Measurements from ENCODE around the gene CHST9. TPM values are rescaled to one million over a fixed set of nuclear protein-coding genes. Genes with fewer than 3 reads are reported as not detected.

Gene CHST9
- total RNA-seq, 1 donor from 2014 or later: 2.4 TPM

DNA sequence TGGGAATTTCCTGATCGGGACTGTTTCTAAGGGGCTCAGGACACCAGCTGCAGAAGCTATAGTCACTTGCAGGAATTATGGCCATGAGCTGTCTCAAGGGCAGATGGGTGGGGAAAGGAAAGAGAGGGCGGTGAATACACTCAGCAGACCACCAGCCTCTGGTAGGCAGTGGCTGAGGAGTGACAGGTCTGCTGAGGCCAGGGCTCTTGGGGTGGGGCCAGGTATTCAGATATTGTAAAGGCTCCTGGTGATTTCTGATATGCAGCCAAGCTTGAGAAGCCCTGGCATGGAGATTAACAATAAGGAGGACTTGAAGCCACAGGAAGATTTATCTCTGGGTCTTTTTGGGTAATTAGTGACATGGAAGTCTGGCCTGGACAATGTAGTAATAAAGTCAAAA, 174.3 kb downstream of the CHST9 start:
- Mint-ChIP-seq H3K36me3 (no peaks in the 10 kb centered on the region), H3K4me1 (peaks cover 7% of the 10 kb centered on the region), H3K27me3 (ENCODE audit: low read depth) (no peaks in the 10 kb centered on the region), H3K4me3 (no peak overlapping the region), H3K9me3 (no peaks in the 10 kb centered on the region), H3K27ac (no peak overlapping the region)
- no peak for TF ChIP-seq CTCF (IDR thresholded peaks at IDR 0.05; ENCODE audit: unreplicated experiment)
- no peak for DNase-seq (ENCODE audit: low spot score in 2 of 2, unreplicated experiment in 2 of 2)

DNA sequence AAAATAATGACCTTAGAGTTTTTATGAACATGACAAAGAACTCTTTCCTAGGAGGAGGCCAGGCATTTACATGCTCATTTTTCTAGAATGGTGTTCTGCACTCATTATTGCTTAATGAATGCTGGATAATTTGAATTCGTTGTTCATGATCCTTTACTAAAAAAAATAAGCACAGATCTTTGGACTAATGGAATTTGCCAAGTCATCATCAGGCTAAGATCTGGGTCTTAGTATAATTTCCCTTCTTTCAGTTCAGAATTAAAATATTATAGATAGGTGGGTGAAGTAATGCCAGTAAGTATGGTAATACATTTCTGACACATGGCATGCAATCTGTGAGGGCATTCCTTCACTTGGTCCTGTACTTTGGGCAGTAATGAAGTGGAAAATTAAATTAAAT, 175.8 kb downstream of the CHST9 start:
- Mint-ChIP-seq H3K36me3 (no peaks in the 10 kb centered on the region), H3K4me1 (peaks cover 7% of the 10 kb centered on the region), H3K4me3 (no peak overlapping the region), H3K9me3 (no peaks in the 10 kb centered on the region), H3K27ac (no peak overlapping the region), H3K27me3 (ENCODE audit: low read depth) (no peaks in the 10 kb centered on the region)
- TF ChIP-seq CTCF (IDR thresholded peaks at IDR 0.05; ENCODE audit: unreplicated experiment): no peak
- DNase-seq (ENCODE audit: low spot score in 2 of 2, unreplicated experiment in 2 of 2): no peak

DNA sequence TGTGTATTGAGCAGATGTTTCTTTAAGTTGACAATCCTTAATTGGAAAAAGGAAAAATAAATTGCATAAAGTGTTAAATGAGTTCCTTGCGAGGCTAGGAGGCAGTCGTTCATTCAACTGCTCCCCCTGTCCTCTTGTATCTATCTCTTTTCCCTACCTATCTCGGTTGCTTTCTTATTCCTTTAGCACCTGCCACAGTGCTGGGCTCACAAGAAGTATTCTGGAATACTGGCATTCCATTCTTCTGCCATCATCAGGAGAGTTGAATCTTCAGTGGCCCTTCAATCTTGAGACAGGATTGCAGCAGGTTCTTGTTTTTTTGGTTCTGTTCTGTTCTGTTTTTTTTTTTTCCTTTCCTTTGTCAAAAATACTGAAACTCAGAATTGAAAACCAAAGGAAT, 176.5 kb downstream of the CHST9 start:
- no peaks in the 10 kb centered on the region for H3K9me3 Mint-ChIP-seq
- H3K27me3 Mint-ChIP-seq (ENCODE audit: low read depth): no peaks in the 10 kb centered on the region
- no peaks in the 10 kb centered on the region for H3K36me3 Mint-ChIP-seq
- TF ChIP-seq CTCF (IDR thresholded peaks at IDR 0.05; ENCODE audit: unreplicated experiment): no peak
- no peak overlapping the region for H3K4me3 Mint-ChIP-seq
- peaks cover 11% of the 10 kb centered on the region for H3K4me1 Mint-ChIP-seq
- H3K27ac Mint-ChIP-seq: no peak overlapping the region
- DNase-seq (ENCODE audit: low spot score in 2 of 2, unreplicated experiment in 2 of 2): no peak

DNA sequence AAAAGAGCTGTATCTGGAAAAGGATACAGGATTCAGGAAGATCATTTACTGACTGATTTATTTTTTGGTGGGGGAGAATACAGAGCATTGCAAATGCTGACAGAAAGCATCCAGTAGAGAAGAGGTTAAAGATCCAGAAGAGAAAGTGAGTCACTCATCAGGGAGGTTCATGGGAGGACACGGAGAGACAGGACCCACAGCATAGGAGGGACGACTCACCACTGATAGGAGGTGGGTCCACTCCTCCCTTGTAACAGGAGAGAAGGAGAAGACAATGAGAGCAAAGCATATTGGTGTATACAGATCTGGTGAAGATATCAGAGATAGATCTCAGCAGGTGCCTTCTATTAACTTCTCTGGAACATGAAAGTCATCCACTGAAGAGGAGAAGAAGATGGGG, 177.2 kb downstream of the CHST9 start:
- Mint-ChIP-seq H3K27me3 (ENCODE audit: low read depth) (no peaks in the 10 kb centered on the region), H3K9me3 (no peaks in the 10 kb centered on the region)

GRCh38 chr18:27005589-27005988, 179.5 kb downstream of the CHST9 start:
- Mint-ChIP-seq H3K9me3 (no peaks in the 10 kb centered on the region), H3K4me3 (no peak overlapping the region), H3K4me1 (peaks cover 11% of the 10 kb centered on the region), H3K27ac (no peak overlapping the region), H3K27me3 (ENCODE audit: low read depth) (no peaks in the 10 kb centered on the region), H3K36me3 (no peaks in the 10 kb centered on the region)
- TF ChIP-seq CTCF (IDR thresholded peaks at IDR 0.05; ENCODE audit: unreplicated experiment): no peak
- DNase-seq (ENCODE audit: low spot score in 2 of 2, unreplicated experiment in 2 of 2): no peak

More for the DNA sequence above, 177.2 kb downstream of the CHST9 start:
- TF ChIP-seq CTCF (IDR thresholded peaks at IDR 0.05; ENCODE audit: unreplicated experiment): no peak
- no peaks in the 10 kb centered on the region for H3K36me3 Mint-ChIP-seq
- no peak overlapping the region for H3K4me3 Mint-ChIP-seq
- no peak overlapping the region for H3K27ac Mint-ChIP-seq
- DNase-seq (ENCODE audit: low spot score in 2 of 2, unreplicated experiment in 2 of 2): no peak
- peaks cover 11% of the 10 kb centered on the region for H3K4me1 Mint-ChIP-seq

All from mesothelial cell of epicardium (in vitro differentiated cells).